SK-N-SH (cell line): ENCODE measurements around the gene SCAF1. TPM values are rescaled to one million over a fixed set of nuclear protein-coding genes. Genes with fewer than 3 reads are reported as not detected.

Experiments
- CTCF ChIA-PET: fragments of 300-600, 350-600 bp; formaldehyde crosslinking; extraction: SDS; loops from one replicate; lab custom pipeline; 2021; lab: Yijun Ruan, JAX
- POLR2A ChIA-PET: fragments of 350-600 bp; sonication (Branson Sonifier 250); formaldehyde crosslinking; extraction: SDS; loops from one replicate; lab custom pipeline; 2020; ENCODE audit warnings: antibody characterized with exemption, inconsistent platforms; lab: Yijun Ruan, JAX
- DNase-seq: peaks from one replicate; pipeline ENCODE4 v3.0.0; 2012
- H2AFZ ChIP-seq: fragments of 200-600 bp; sonication (generic); 2 replicates; pipeline ENCODE4 v1.8.1; 2016; ENCODE audit warnings: antibody characterized with exemption, mild to moderate bottlenecking, low read depth
- H3F3A ChIP-seq: fragments of 200-600 bp; sonication (generic); replicated peaks from 2 replicates; pipeline ENCODE3; 2016; ENCODE audit warnings: antibody characterized with exemption, mild to moderate bottlenecking; ENCODE audit not compliant: insufficient read depth
- H3K27ac ChIP-seq, 2 experiments: fragments of 200-500 bp in 1 of 2; fragments of 200-600 bp in 1 of 2; sonication (Bioruptor generic) in 1 of 2; sonication (generic), shearing (Covaris generic) in 1 of 2; 2 replicates each; pipeline versions ENCODE4 v1.5.1 to v1.6.1; 2014 to 2016; ENCODE audit warnings: low read depth in 2 of 2, inconsistent platforms in 1 of 2, low read length in 1 of 2, mild to moderate bottlenecking in 1 of 2, mixed read lengths in 1 of 2
- H3K27me3 ChIP-seq: fragments of 200-600 bp; sonication (generic), shearing (Covaris generic); 2 replicates; pipeline ENCODE4 v1.6.1; 2016; ENCODE audit warnings: mixed run types; ENCODE audit not compliant: insufficient read depth
- H3K36me3 ChIP-seq, 2 experiments: fragments of 200-500 bp in 1 of 2; fragments of 200-600 bp in 1 of 2; sonication (Bioruptor generic) in 1 of 2; sonication (generic) in 1 of 2; replicated peaks in 1 of 2; 2 replicates each; pipeline versions ENCODE3 to v1.5.1; 2014 to 2016; ENCODE audit warnings: low read length in 1 of 2, mild to moderate bottlenecking in 1 of 2; ENCODE audit not compliant: insufficient read depth in 2 of 2, control insufficient read depth in 1 of 2
- H3K4me1 ChIP-seq, 2 experiments: fragments of 200-500 bp in 1 of 2; fragments of 200-600 bp in 1 of 2; sonication (Bioruptor generic) in 1 of 2; sonication (generic), shearing (Covaris generic) in 1 of 2; 2 replicates each; pipeline versions ENCODE4 v1.5.1 to v1.6.1; 2014 to 2016; ENCODE audit warnings: low read depth in 1 of 2, low read length in 1 of 2, mixed run types in 1 of 2; ENCODE audit not compliant: insufficient read depth in 2 of 2, control insufficient read depth in 1 of 2
- H3K4me2 ChIP-seq: fragments of 200-600 bp; sonication (generic), shearing (Covaris generic); 2 replicates; pipeline ENCODE4 v1.6.1; 2017; ENCODE audit warnings: mixed run types
- H3K4me3 ChIP-seq, 2 experiments: fragments of 200-500 bp in 1 of 2; fragments of 200-600 bp in 1 of 2; sonication (Bioruptor generic) in 1 of 2; sonication (generic), shearing (Covaris generic) in 1 of 2; 2 replicates each; pipeline versions ENCODE4 v1.5.1 to v1.8.1; 2014 to 2016; ENCODE audit warnings: low read depth in 2 of 2, inconsistent platforms in 1 of 2, low read length in 1 of 2, mild to moderate bottlenecking in 1 of 2, mixed read lengths in 1 of 2, moderate library complexity in 1 of 2
- H3K79me2 ChIP-seq: fragments of 200-600 bp; sonication (generic); 2 replicates; pipeline ENCODE4 v1.8.1; 2017; ENCODE audit warnings: mild to moderate bottlenecking; ENCODE audit not compliant: insufficient read depth
- H3K9ac ChIP-seq: fragments of 200-600 bp; sonication (generic); 2 replicates; pipeline ENCODE4 v1.6.1; 2017; ENCODE audit warnings: mixed run types
- H3K9me2 ChIP-seq: fragments of 200-600 bp; sonication (generic); 2 replicates; pipeline ENCODE4 v1.6.1; 2017; ENCODE audit warnings: mixed run types
- H3K9me3 ChIP-seq: fragments of 200-600 bp; sonication (generic); 2 replicates; pipeline ENCODE4 v1.6.1; 2017; ENCODE audit warnings: mixed run types, mild to moderate bottlenecking, moderate library complexity
- H4K20me1 ChIP-seq: fragments of 200-600 bp; sonication (generic); 2 replicates; pipeline ENCODE4 v1.6.1; 2017; ENCODE audit warnings: mild to moderate bottlenecking, mixed run types; ENCODE audit not compliant: insufficient read depth
- CHD2 ChIP-seq: fragments of 150-350 bp; IDR thresholded peaks from 2 replicates; pipeline ENCODE4 v1.6.1; 2018; ENCODE audit warnings: low read length; ENCODE audit not compliant: partially characterized antibody
- CTCF ChIP-seq: fragments of 200-600 bp; sonication (generic); IDR thresholded peaks from 2 replicates; pipeline ENCODE4 v1.6.1; 2017; ENCODE audit warnings: antibody characterized with exemption, mild to moderate bottlenecking, moderate library complexity
- EP300 ChIP-seq, 2 experiments: IDR thresholded peaks; 2 replicates each; pipeline versions ENCODE4 v1.4.0 to v1.6.1; 2012; ENCODE audit warnings: borderline replicate concordance in 1 of 2, low read depth in 1 of 2, low read length in 1 of 2
- EZH2phosphoT487 ChIP-seq: fragments of 200-600 bp; sonication (generic); IDR thresholded peaks from 2 replicates; pipeline ENCODE4 v1.6.1; 2017; ENCODE audit warnings: low read depth, mixed run types, mild to moderate bottlenecking, antibody characterized with exemption, moderate library complexity, borderline replicate concordance
- FOXJ3 ChIP-seq: sonication (generic); formaldehyde crosslinking; IDR thresholded peaks from 2 replicates; pipeline ENCODE4 v1.5.1; 2020; ENCODE audit warnings: mild to moderate bottlenecking, missing genetic modification reagents
- MAX ChIP-seq: IDR thresholded peaks from 2 replicates; pipeline ENCODE4 v1.4.0; 2012; ENCODE audit warnings: low read depth
- MXI1 ChIP-seq: IDR thresholded peaks from 2 replicates; pipeline ENCODE4 v1.6.1; 2012; ENCODE audit warnings: mild to moderate bottlenecking, low read depth, low read length, improper control_type of control experiment
- NRF1 ChIP-seq: IDR thresholded peaks from 2 replicates; pipeline ENCODE4 v1.6.1; 2012; ENCODE audit warnings: low read depth, mild to moderate bottlenecking, low read length
- PBX3 ChIP-seq: IDR thresholded peaks from 2 replicates; pipeline ENCODE4; 2012
- POLR2AphosphoS5 ChIP-seq: IDR thresholded peaks from 2 replicates; pipeline ENCODE4 v1.6.1; 2012; ENCODE audit warnings: low read depth, low read length
- RAD21 ChIP-seq: IDR thresholded peaks from 2 replicates; pipeline ENCODE4 v1.6.1; 2012; ENCODE audit warnings: mild to moderate bottlenecking, low read length
- SIN3A ChIP-seq: IDR thresholded peaks from 2 replicates; pipeline ENCODE4 v1.6.1; 2012; ENCODE audit warnings: low read depth, mild to moderate bottlenecking, low read length, moderate library complexity, borderline replicate concordance
- SMC3 ChIP-seq: IDR thresholded peaks from 2 replicates; pipeline ENCODE4 v1.6.1; 2012; ENCODE audit warnings: low read depth, low read length, improper control_type of control experiment
- TAF1 ChIP-seq: IDR thresholded peaks from 2 replicates; pipeline ENCODE4 v1.6.1; 2012; ENCODE audit warnings: low read depth, mild to moderate bottlenecking, low read length, moderate library complexity, borderline replicate concordance
- USF2 ChIP-seq: fragments of 150-350 bp; IDR thresholded peaks from 2 replicates; pipeline ENCODE4 v1.6.1; 2017; ENCODE audit warnings: antibody characterized with exemption, low read length, low read depth, borderline replicate concordance
- ZBTB33 ChIP-seq: IDR thresholded peaks from 2 replicates; pipeline ENCODE4 v1.4.0; 2012; ENCODE audit warnings: low read depth, borderline replicate concordance
- WGBS: methylation state at CpG from one replicate; pipeline ENCODE4 v1.1.6; 2017; ENCODE audit warnings: low lambda C conversion rate; 5-methylcytosine and 5-hydroxymethylcytosine counted together
- polyA plus RNA-seq, 3 experiments: library from polyadenylated mRNA; depleted of rRNA; stranded (reverse); fragments of >200 nt; gene quantifications; 2 replicates each; pipeline ENCODE4 v1.2.3, GENCODE V29; 2012

Gene SCAF1
- polyA plus RNA-seq, 1 of the 3 experiments (the other 2 are of a cell fraction): 9.5 TPM

- TF ChIP-seq RAD21 (peak; percentile 68), PBX3 (no peak), MAX (peak; percentile 55), CTCF (peak; percentile 97), SIN3A (peak; percentile 44; the same call in 1 of the 2 replicates), SMC3 (peak; percentile 43), EP300 (IDR thresholded peaks at IDR 0.05; ENCODE audit: borderline replicate concordance in 1 of 2, low read depth in 1 of 2, low read length in 1 of 2) (no peak), NRF1 (peak; percentile 77), MXI1 (peak; percentile 35; the same call in 1 of the 2 replicates)
- TF ChIP-seq, all 33 proteins: peak for 7
- Histone ChIP-seq H3F3A (peaks cover 10% of the 10 kb centered on the region), H3K9ac (no peak overlapping the region), H4K20me1 (peaks cover 59% of the 10 kb centered on the region), H3K36me3 (peaks cover 33 to 35% of the 10 kb centered on the region in 2 experiments), H3K4me3 (peak overlapping the region in 1 of 2 experiments; percentile 45; a peak in 1 of 4 replicates), H3K27ac (peak overlapping the region; percentile 36 to 42; a peak in 2 of 4 replicates), H3K4me2 (peak overlapping the region; percentile 74), H3K9me2 (no peaks in the 10 kb centered on the region), H2AFZ (no peak overlapping the region), H3K27me3 (no peaks in the 10 kb centered on the region), H3K79me2 (peaks cover 61% of the 10 kb centered on the region), H3K4me1 (peaks cover 20 to 25% of the 10 kb centered on the region in 2 experiments; a peak in 3 of 4 replicates), H3K9me3 (no peaks in the 10 kb centered on the region)
- ChIA-PET POLR2A (no interaction called here), CTCF (interaction anchor here (0.6 to 2.6 kb wide), 24 partner anchors 8 to 201 kb away, joined by 3 to 35 read pairs (median 3); partner anchors contain the start of genes ADM5, CPT1C, FUZ and PRR12)
- WGBS: 61% methylated on average over 20 of the region's 40 CpGs
- DNase-seq: peak; percentile 96
These were observed 38.7 kb downstream of the SCAF1 start for GRCh38 chr19:49680421-49681351.

GRCh38 chr19:49681830-49682229 lies 39.8 kb downstream of the SCAF1 start:
- peaks cover 35 to 41% of the 10 kb centered on the region in 2 experiments for H3K36me3 ChIP-seq
- peaks cover 61% of the 10 kb centered on the region for H3K79me2 ChIP-seq
- CTCF ChIA-PET: interaction anchor here (1.3 to 2.6 kb wide), 3 partner anchors 8 to 112 kb away, joined by 5 to 35 read pairs (median 24); partner anchors contain the start of genes ADM5 and CPT1C
- H3K27ac ChIP-seq: no peak overlapping the region
- H3K4me3 ChIP-seq: no peak overlapping the region
- H3K9me3 ChIP-seq: no peaks in the 10 kb centered on the region
- H3K4me2 ChIP-seq: no peak overlapping the region
- H3F3A ChIP-seq: peaks cover 10% of the 10 kb centered on the region
- WGBS: 96% methylated on average over 19 of the region's 19 CpGs
- H4K20me1 ChIP-seq: peaks cover 59% of the 10 kb centered on the region
- H3K9ac ChIP-seq: no peak overlapping the region
- DNase-seq: no peak
- H3K27me3 ChIP-seq: no peaks in the 10 kb centered on the region
- POLR2A ChIA-PET: no interaction called here
- H3K9me2 ChIP-seq: no peaks in the 10 kb centered on the region
- H2AFZ ChIP-seq: no peak overlapping the region
- peaks cover 16 to 23% of the 10 kb centered on the region in 2 experiments; a peak in 3 of 4 replicates for H3K4me1 ChIP-seq
- TF ChIP-seq SIN3A: no peak
- no peak for TF ChIP-seq RAD21
- no peak for TF ChIP-seq FOXJ3 (CRISPR knock-in tag)
- TF ChIP-seq USF2: no peak
- no peak for TF ChIP-seq CHD2
- no peak for TF ChIP-seq MAX
- no peak for TF ChIP-seq ZBTB33
- no peak for TF ChIP-seq TAF1
- TF ChIP-seq EZH2phosphoT487: no peak
- TF ChIP-seq POLR2AphosphoS5: no peak
